NCI-H187 (cell line): ENCODE measurements around the gene RNF169.

Source experiments
- DNase-seq, 2 experiments: peaks; one replicate each; lab custom pipeline; 2025; lab: John Stamatoyannopoulos, UW

The RNF169 gene

GRCh38 chr11:74871037-74871436, 122.4 kb downstream of the RNF169 start:
- DNase-seq = no peak

GRCh38 chr11:74877132-74877531, 128.5 kb downstream of the RNF169 start:
- no peak for DNase-seq
